ENCODE results near the gene DHX9. TPM values are rescaled to one million over a fixed set of nuclear protein-coding genes. Genes with fewer than 3 reads are reported as not detected.

Gene DHX9
- total and polyA plus RNA-seq, 10 of the 15 experiments (the other 5 are each of a cell fraction or from before 2014, with no cell fraction given): 90.7 to 234 (median 217) TPM

GRCh38 chr1:182835806-182836205, 3.3 kb upstream of the DHX9 start:
- Histone ChIP-seq H3K4me1 (ENCODE audit: control insufficient read depth, insufficient read depth, low read length) (no peaks in the 10 kb centered on the region), H3K9ac (ENCODE audit: control insufficient read depth, insufficient read depth, low read length) (no peak overlapping the region), H3K27ac (ENCODE audit: control insufficient read depth, insufficient read depth) (no peak overlapping the region), H3K4me3 (no peak overlapping the region), H3K9me3 (replicated peaks; ENCODE audit: control insufficient read depth, insufficient read depth, low read length) (no peaks in the 10 kb centered on the region), H4K20me1 (ENCODE audit: control insufficient read depth, insufficient read depth) (peaks cover 5% of the 10 kb centered on the region), H3K36me3 (ENCODE audit: control insufficient read depth in 2 of 2, insufficient read depth in 2 of 2, low read length in 1 of 2) (no peaks in the 10 kb centered on the region; a peak in 1 of 4 replicates), H2AFZ (ENCODE audit: control insufficient read depth, low read depth, low read length) (no peak overlapping the region), H3K4me2 (ENCODE audit: control insufficient read depth, insufficient read depth) (no peak overlapping the region), H3K27me3 (replicated peaks in 1 of 2; ENCODE audit: control insufficient read depth in 2 of 2, insufficient read depth in 2 of 2, low read length in 1 of 2) (no peaks in the 10 kb centered on the region), H3K79me2 (ENCODE audit: control insufficient read depth, insufficient read depth, low read length) (peaks cover 16% of the 10 kb centered on the region)
- WGBS (ENCODE audit: insufficient coverage, insufficient replicate concordance, low lambda C conversion rate, missing lambda C conversion rate): 78% methylated on average over 10 of the region's 10 CpGs
- ChIA-PET POLR2A (no interaction called here), CTCF (no interaction called here), SMC1A (ENCODE audit: uncharacterized antibody, unreplicated experiment) (no interaction called here), RAD21 (ENCODE audit: unreplicated experiment) (no interaction called here)
- ATAC-seq: no peak
- TF ChIP-seq NR2F1 (conservative IDR thresholded peaks at IDR 0.05) (no peak), CHD2 (IDR thresholded peaks at IDR 0.05; ENCODE audit: borderline replicate concordance, low read depth, low read length) (no peak), GATAD2B (conservative IDR thresholded peaks at IDR 0.05; ENCODE audit: low read depth) (no peak), ATF7 (IDR thresholded peaks at IDR 0.05; ENCODE audit: low read depth) (no peak)
- intact Hi-C loops (cut with micrococcal nuclease; ENCODE audit: unreplicated experiment): loop anchor here (5.0 kb wide), 2 partner anchors 44 to 234 kb away; partner anchors contain the start of gene RGS16
- DNase-seq (ENCODE audit: low read depth, low spot score): no peak
- in situ Hi-C loops (cut with MboI): no loop called here
- no TSS peak for BruUV-seq (replicated peaks)
- no peak for FAIRE-seq

GRCh38 chr1:182841368-182841988, 2.3 kb downstream of the DHX9 start:
- 2% methylated on average over 10 of the region's 10 CpGs for WGBS (ENCODE audit: insufficient coverage, insufficient replicate concordance, low lambda C conversion rate, missing lambda C conversion rate)
- Histone ChIP-seq H2AFZ (ENCODE audit: control insufficient read depth, low read depth, low read length) (no peak overlapping the region), H3K4me1 (ENCODE audit: control insufficient read depth, insufficient read depth, low read length) (peaks cover 7% of the 10 kb centered on the region), H3K9ac (ENCODE audit: control insufficient read depth, insufficient read depth, low read length) (peak overlapping the region; percentile 44), H3K9me3 (replicated peaks; ENCODE audit: control insufficient read depth, insufficient read depth, low read length) (no peaks in the 10 kb centered on the region), H3K27ac (ENCODE audit: control insufficient read depth, insufficient read depth) (peak overlapping the region; percentile 22; the same call in 1 of the 2 replicates), H3K79me2 (ENCODE audit: control insufficient read depth, insufficient read depth, low read length) (peaks cover 72% of the 10 kb centered on the region), H3K4me3 (peak overlapping the region; percentile 91), H3K36me3 (ENCODE audit: control insufficient read depth in 2 of 2, insufficient read depth in 2 of 2, low read length in 1 of 2) (peaks cover 5 to 17% of the 10 kb centered on the region in 2 experiments), H3K4me2 (ENCODE audit: control insufficient read depth, insufficient read depth) (peak overlapping the region; percentile 91), H4K20me1 (ENCODE audit: control insufficient read depth, insufficient read depth) (peaks cover 21% of the 10 kb centered on the region), H3K27me3 (replicated peaks in 1 of 2; ENCODE audit: control insufficient read depth in 2 of 2, insufficient read depth in 2 of 2, low read length in 1 of 2) (no peaks in the 10 kb centered on the region)
- in situ Hi-C loops (cut with MboI): no loop called here
- TSS peak; percentile 39 for BruUV-seq (replicated peaks)
- CTCF ChIA-PET: interaction anchor here (2.6 kb wide), 1 partner anchor 57 kb away, joined by 14 read pairs; no protein-coding TSS in a partner anchor
- ATAC-seq: 0 out of 3 replicates have a peak, but pooled peaks have one; percentile 10
- POLR2A ChIA-PET: interaction anchor here (2.1 kb wide), 1 partner anchor 12 kb away, joined by 15 read pairs; no protein-coding TSS in a partner anchor
- TF ChIP-seq ATF7 (IDR thresholded peaks at IDR 0.05; ENCODE audit: low read depth) (0 out of 2 replicates have a peak, but pooled peaks have one; percentile 26), CREB1 (IDR thresholded peaks at IDR 0.05; ENCODE audit: low read depth) (peak; percentile 91), BHLHE40 (IDR thresholded peaks at IDR 0.05; ENCODE audit: borderline replicate concordance in 1 of 2, low read depth in 2 of 2, low read length in 1 of 2) (peak in 1 of 2 experiments; percentile 28; a peak in 1 of 4 replicates), POU2F2 (IDR thresholded peaks at IDR 0.05; ENCODE audit: borderline replicate concordance, low read depth, low read length) (peak; percentile 86; the same call in 1 of the 3 replicates), CREM (IDR thresholded peaks at IDR 0.05; ENCODE audit: low read depth) (peak; percentile 79), NBN (IDR thresholded peaks at IDR 0.05) (no peak; the same call in 1 of the 2 replicates), ZNF592 (IDR thresholded peaks at IDR 0.05) (no peak)
- TF ChIP-seq, protein P1, sequence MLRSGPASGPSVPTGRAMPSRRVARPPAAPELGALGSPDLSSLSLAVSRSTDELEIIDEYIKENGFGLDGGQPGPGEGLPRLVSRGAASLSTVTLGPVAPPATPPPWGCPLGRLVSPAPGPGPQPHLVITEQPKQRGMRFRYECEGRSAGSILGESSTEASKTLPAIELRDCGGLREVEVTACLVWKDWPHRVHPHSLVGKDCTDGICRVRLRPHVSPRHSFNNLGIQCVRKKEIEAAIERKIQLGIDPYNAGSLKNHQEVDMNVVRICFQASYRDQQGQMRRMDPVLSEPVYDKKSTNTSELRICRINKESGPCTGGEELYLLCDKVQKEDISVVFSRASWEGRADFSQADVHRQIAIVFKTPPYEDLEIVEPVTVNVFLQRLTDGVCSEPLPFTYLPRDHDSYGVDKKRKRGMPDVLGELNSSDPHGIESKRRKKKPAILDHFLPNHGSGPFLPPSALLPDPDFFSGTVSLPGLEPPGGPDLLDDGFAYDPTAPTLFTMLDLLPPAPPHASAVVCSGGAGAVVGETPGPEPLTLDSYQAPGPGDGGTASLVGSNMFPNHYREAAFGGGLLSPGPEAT (IDR thresholded peaks at IDR 0.05; ENCODE audit: low read depth): 0 out of 2 replicates have a peak, but pooled peaks have one; percentile 17
- RAD21 ChIA-PET (ENCODE audit: unreplicated experiment): interaction anchor here (1.9 kb wide), 1 partner anchor 12 kb away, joined by 7 read pairs; no protein-coding TSS in a partner anchor
- SMC1A ChIA-PET (ENCODE audit: uncharacterized antibody, unreplicated experiment): interaction anchor here (2.9 kb wide), 1 partner anchor 51 kb away, joined by 19 read pairs; the partner anchor contains the start of gene NPL
- intact Hi-C loops (cut with micrococcal nuclease; ENCODE audit: unreplicated experiment): no loop called here
- FAIRE-seq: no peak
- DNase-seq (ENCODE audit: low read depth, low spot score): no peak
